Measurements from ENCODE around the gene SPINK4.

DNA sequence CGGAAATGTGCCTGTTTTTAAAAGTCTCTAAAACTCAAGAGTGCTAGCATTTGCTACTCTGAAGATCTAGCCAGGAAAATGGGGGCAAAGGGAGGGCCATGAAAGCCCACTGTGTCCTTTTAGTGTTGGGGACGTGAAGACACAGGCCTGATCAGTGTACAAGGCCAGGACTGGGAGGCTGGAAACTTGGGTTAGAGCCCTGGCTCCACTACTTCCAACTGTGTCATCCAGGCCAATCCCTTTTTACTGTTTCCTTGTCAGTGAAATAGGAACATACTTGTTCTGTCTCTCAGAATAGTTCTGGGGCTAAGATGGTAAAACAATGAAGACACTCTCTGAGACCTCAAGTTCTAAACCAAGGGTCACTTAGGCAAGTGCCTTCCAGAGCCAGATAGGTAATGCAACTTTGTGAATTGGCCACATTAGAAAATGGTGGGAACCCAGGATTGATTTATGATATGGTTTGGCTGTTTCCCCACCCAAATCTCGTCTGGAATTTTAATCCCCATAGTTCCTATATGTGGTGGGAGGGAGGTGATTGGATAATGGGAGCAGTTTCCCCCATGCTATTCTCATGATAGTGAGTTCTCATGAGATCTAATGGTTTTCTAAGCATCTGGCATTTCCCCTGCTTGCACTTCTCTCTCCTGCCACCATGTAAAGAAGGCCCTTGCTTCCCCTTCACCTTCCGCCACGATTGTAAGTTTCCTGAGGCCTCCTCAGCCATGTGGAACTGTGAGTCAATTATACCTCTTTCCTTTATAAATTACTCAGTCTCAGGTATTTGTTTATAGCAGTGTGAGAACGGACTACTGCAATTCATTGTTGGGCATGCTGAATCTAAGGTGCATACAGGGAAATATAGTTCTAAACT is 42.5 kb upstream of the SPINK4 start:
- TF ChIP-seq, protein P1, sequence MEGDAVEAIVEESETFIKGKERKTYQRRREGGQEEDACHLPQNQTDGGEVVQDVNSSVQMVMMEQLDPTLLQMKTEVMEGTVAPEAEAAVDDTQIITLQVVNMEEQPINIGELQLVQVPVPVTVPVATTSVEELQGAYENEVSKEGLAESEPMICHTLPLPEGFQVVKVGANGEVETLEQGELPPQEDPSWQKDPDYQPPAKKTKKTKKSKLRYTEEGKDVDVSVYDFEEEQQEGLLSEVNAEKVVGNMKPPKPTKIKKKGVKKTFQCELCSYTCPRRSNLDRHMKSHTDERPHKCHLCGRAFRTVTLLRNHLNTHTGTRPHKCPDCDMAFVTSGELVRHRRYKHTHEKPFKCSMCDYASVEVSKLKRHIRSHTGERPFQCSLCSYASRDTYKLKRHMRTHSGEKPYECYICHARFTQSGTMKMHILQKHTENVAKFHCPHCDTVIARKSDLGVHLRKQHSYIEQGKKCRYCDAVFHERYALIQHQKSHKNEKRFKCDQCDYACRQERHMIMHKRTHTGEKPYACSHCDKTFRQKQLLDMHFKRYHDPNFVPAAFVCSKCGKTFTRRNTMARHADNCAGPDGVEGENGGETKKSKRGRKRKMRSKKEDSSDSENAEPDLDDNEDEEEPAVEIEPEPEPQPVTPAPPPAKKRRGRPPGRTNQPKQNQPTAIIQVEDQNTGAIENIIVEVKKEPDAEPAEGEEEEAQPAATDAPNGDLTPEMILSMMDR (IDR thresholded peaks at IDR 0.05; ENCODE audit: low read depth, low read length, poor library complexity, severe bottlenecking): no peak
- no peak for TF ChIP-seq EZH2phosphoT487 (IDR thresholded peaks at IDR 0.05; ENCODE audit: borderline replicate concordance, low read length)

Data from DOHH2 (cell line).